Kidney glomerular epithelial cell (primary cell): ENCODE data around the gene PNN.
A peak's percentile ranks its signal among the peaks of the same experiment; 100 is the strongest.
"Not testable (repeated sequence)": the region's sequence is repeated elsewhere in the genome, so short reads cannot be mapped to it uniquely, and the experiment has no call there.

Experiments used
- DNase-seq: peaks from one replicate; lab custom pipeline; 2025; lab: John Stamatoyannopoulos, UW

The PNN gene

GRCh38 chr14:39181026-39181692, 6.1 kb downstream of the PNN start:
- DNase-seq = no peak

- DNase-seq = no peak
Measured at GRCh38 chr14:39181693-39182047, 6.6 kb downstream of the PNN start.

GRCh38 chr14:39182770-39183684, 8.0 kb downstream of the PNN start:
- no peak for DNase-seq

GRCh38 chr14:39183685-39184003, 8.6 kb downstream of the PNN start:
- DNase-seq = not testable (repeated sequence)

- DNase-seq = no peak
Measured at GRCh38 chr14:39184628-39185255, 9.7 kb downstream of the PNN start.

GRCh38 chr14:39185256-39186049, 10.4 kb downstream of the PNN start:
- no peak for DNase-seq

- DNase-seq = no peak
Measured at GRCh38 chr14:39186941-39187525, 12.0 kb downstream of the PNN start.

GRCh38 chr14:39203659-39204606, 28.9 kb downstream of the PNN start:
- no peak for DNase-seq

GRCh38 chr14:39207430-39207829, 32.4 kb downstream of the PNN start:
- DNase-seq = not testable (repeated sequence)

GRCh38 chr14:39211109-39211741, 36.2 kb downstream of the PNN start:
- DNase-seq = no peak

GRCh38 chr14:39212034-39212433, 37.0 kb downstream of the PNN start:
- no peak for DNase-seq

GRCh38 chr14:39212693-39213092, 37.6 kb downstream of the PNN start:
- DNase-seq = no peak

GRCh38 chr14:39217214-39217879, 42.3 kb downstream of the PNN start:
- no peak for DNase-seq

GRCh38 chr14:39218171-39218769, 43.2 kb downstream of the PNN start:
- DNase-seq = peak; percentile 27

- DNase-seq = no peak
Measured at GRCh38 chr14:39219075-39219499, 44.0 kb downstream of the PNN start.

GRCh38 chr14:39220473-39220872, 45.4 kb downstream of the PNN start:
- DNase-seq = not testable (repeated sequence)

- DNase-seq = no peak
Measured at GRCh38 chr14:39228044-39228443, 53.0 kb downstream of the PNN start.

GRCh38 chr14:39228509-39229221, 53.6 kb downstream of the PNN start:
- no peak for DNase-seq

GRCh38 chr14:39229222-39229543, 54.1 kb downstream of the PNN start:
- DNase-seq = no peak
